Measurements from ENCODE around the gene HECTD4. TPM values are rescaled to one million over a fixed set of nuclear protein-coding genes. Genes with fewer than 3 reads are reported as not detected.

HECTD4 gene
- total and polyA plus RNA-seq, 2 experiments from 2014 or later = 25.7 to 36.9 TPM

- TF ChIP-seq EZH2 (IDR thresholded peaks at IDR 0.05; ENCODE audit: low read depth, unreplicated experiment) (no peak), CREB1 (CRISPR knock-in tag; IDR thresholded peaks at IDR 0.05; ENCODE audit: low read depth) (no peak), NANOG (IDR thresholded peaks at IDR 0.05; ENCODE audit: borderline replicate concordance) (no peak)
Measured at GRCh38 chr12:112239881-112240280, 142.3 kb downstream of the HECTD4 start (continued).

DNA sequence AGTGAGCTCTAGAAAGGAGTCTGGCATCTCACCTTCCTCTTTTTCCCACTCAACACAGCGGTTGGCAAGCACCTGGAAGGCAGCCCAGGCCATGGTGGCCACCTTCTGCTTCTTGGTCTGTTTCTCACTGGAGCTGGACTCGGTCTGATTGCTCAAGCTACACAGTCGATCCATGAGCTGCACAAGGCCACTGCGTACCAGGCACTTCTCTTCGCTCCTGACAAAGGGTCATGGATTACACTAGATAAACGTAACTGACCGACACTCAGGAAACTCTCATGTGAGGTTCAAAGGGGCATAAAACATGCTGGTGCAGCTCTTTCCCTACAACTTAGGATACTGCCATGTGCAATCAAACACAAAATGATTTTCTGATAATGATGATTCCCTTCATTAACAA is 143.2 kb downstream of the HECTD4 start:
- Histone ChIP-seq H3K9me2 (ENCODE audit: insufficient read depth) (no peaks in the 10 kb centered on the region), H3K4me2 (no peak overlapping the region), H3F3A (replicated peaks; ENCODE audit: low read depth) (no peaks in the 10 kb centered on the region; the same call in 1 of the 2 replicates), H2AFZ (no peak overlapping the region), H3K79me2 (replicated peaks; ENCODE audit: insufficient read depth) (no peaks in the 10 kb centered on the region), H3K36me3 (ENCODE audit: insufficient read depth) (peaks cover 30% of the 10 kb centered on the region), H3K4me3 (no peak overlapping the region), H3K27me3 (ENCODE audit: insufficient read depth) (no peaks in the 10 kb centered on the region), H3K27ac (ENCODE audit: low read depth) (no peak overlapping the region), H4K20me1 (replicated peaks; ENCODE audit: insufficient read depth) (no peaks in the 10 kb centered on the region; the same call in 1 of the 2 replicates), H3K4me1 (ENCODE audit: insufficient read depth) (no peaks in the 10 kb centered on the region)
- Mint-ChIP-seq H3K4me3 (no peak overlapping the region), H3K36me3 (ENCODE audit: low read depth) (peaks cover 36% of the 10 kb centered on the region), H3K27me3 (ENCODE audit: insufficient read depth, low read depth, poor library complexity) (peaks cover 2% of the 10 kb centered on the region), H3K9me3 (no peaks in the 10 kb centered on the region), H3K27ac (no peak overlapping the region), H3K4me1 (no peaks in the 10 kb centered on the region)
- DNase-seq (ENCODE audit: low spot score) = no peak
- TF ChIP-seq EZH2phosphoT487 (IDR thresholded peaks at IDR 0.05; ENCODE audit: unreplicated experiment) (no peak), CREB1 (CRISPR knock-in tag; IDR thresholded peaks at IDR 0.05; ENCODE audit: low read depth) (no peak), ZNF462 (CRISPR knock-in tag; IDR thresholded peaks at IDR 0.05) (no peak), POLR2AphosphoS5 (IDR thresholded peaks at IDR 0.05; ENCODE audit: low read depth) (no peak), JUNB (IDR thresholded peaks at IDR 0.05; ENCODE audit: unreplicated experiment) (no peak), EZH2 (IDR thresholded peaks at IDR 0.05; ENCODE audit: low read depth, unreplicated experiment) (no peak), STAT1 (IDR thresholded peaks at IDR 0.05; ENCODE audit: unreplicated experiment) (no peak), ZNF114 (CRISPR knock-in tag; IDR thresholded peaks at IDR 0.05) (no peak), NANOG (IDR thresholded peaks at IDR 0.05; ENCODE audit: borderline replicate concordance) (no peak), ETS1 (IDR thresholded peaks at IDR 0.05) (no peak), ZNF331 (CRISPR knock-in tag; IDR thresholded peaks at IDR 0.05; ENCODE audit: low read depth) (no peak)
- TF ChIP-seq, protein P1, sequence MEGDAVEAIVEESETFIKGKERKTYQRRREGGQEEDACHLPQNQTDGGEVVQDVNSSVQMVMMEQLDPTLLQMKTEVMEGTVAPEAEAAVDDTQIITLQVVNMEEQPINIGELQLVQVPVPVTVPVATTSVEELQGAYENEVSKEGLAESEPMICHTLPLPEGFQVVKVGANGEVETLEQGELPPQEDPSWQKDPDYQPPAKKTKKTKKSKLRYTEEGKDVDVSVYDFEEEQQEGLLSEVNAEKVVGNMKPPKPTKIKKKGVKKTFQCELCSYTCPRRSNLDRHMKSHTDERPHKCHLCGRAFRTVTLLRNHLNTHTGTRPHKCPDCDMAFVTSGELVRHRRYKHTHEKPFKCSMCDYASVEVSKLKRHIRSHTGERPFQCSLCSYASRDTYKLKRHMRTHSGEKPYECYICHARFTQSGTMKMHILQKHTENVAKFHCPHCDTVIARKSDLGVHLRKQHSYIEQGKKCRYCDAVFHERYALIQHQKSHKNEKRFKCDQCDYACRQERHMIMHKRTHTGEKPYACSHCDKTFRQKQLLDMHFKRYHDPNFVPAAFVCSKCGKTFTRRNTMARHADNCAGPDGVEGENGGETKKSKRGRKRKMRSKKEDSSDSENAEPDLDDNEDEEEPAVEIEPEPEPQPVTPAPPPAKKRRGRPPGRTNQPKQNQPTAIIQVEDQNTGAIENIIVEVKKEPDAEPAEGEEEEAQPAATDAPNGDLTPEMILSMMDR (conservative IDR thresholded peaks at IDR 0.05; ENCODE audit: low read depth in 2 of 2) = no peak
- TF ChIP-seq, protein P2, sequence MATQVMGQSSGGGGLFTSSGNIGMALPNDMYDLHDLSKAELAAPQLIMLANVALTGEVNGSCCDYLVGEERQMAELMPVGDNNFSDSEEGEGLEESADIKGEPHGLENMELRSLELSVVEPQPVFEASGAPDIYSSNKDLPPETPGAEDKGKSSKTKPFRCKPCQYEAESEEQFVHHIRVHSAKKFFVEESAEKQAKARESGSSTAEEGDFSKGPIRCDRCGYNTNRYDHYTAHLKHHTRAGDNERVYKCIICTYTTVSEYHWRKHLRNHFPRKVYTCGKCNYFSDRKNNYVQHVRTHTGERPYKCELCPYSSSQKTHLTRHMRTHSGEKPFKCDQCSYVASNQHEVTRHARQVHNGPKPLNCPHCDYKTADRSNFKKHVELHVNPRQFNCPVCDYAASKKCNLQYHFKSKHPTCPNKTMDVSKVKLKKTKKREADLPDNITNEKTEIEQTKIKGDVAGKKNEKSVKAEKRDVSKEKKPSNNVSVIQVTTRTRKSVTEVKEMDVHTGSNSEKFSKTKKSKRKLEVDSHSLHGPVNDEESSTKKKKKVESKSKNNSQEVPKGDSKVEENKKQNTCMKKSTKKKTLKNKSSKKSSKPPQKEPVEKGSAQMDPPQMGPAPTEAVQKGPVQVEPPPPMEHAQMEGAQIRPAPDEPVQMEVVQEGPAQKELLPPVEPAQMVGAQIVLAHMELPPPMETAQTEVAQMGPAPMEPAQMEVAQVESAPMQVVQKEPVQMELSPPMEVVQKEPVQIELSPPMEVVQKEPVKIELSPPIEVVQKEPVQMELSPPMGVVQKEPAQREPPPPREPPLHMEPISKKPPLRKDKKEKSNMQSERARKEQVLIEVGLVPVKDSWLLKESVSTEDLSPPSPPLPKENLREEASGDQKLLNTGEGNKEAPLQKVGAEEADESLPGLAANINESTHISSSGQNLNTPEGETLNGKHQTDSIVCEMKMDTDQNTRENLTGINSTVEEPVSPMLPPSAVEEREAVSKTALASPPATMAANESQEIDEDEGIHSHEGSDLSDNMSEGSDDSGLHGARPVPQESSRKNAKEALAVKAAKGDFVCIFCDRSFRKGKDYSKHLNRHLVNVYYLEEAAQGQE (IDR thresholded peaks at IDR 0.05; ENCODE audit: unreplicated experiment) = no peak
- no peak for ATAC-seq

Data from GM23338 (cell line).